Kidney (tissue), 14 donors: Measurements from ENCODE around the gene TNIP1. TPM values are rescaled to one million over a fixed set of nuclear protein-coding genes. Genes with fewer than 3 reads are reported as not detected.

Source experiments
- DNase-seq, 5 donors: peaks; one replicate each; pipeline ENCODE4 v3.0.0-alpha.2; 2013 to 2020
- FAIRE-seq: peaks from 2 replicates; lab custom pipeline; 2012; peaks lifted over from hg19 to GRCh38; lab: Jason Lieb, UNC
- H3K27ac ChIP-seq, 2 donors: one replicate each; pipeline ENCODE4 v1.7.0; 2013; ENCODE audit warnings: low read depth in 2 of 2, low read length in 2 of 2, inconsistent platforms in 1 of 2
- H3K27me3 ChIP-seq: one replicate; pipeline ENCODE4 v1.7.1; 2013; ENCODE audit warnings: low read length, inconsistent platforms; ENCODE audit not compliant: control insufficient read depth, insufficient read depth
- H3K36me3 ChIP-seq, 3 donors: one replicate each; pipeline versions ENCODE4 v1.7.0 to v1.7.1; 2013; ENCODE audit warnings: low read length in 3 of 3, control low read depth in 1 of 3, inconsistent platforms in 1 of 3; ENCODE audit not compliant: insufficient read depth in 3 of 3, control insufficient read depth in 2 of 3
- H3K4me1 ChIP-seq, 3 donors: one replicate each; pipeline versions ENCODE4 v1.7.0 to v1.7.1; 2013; ENCODE audit warnings: low read length in 3 of 3, inconsistent platforms in 1 of 3, low read depth in 1 of 3; ENCODE audit not compliant: control insufficient read depth in 2 of 3, insufficient read depth in 2 of 3
- H3K4me3 ChIP-seq, 3 donors: one replicate each; pipeline versions ENCODE4 v1.7.0 to v1.8.1; 2013; ENCODE audit warnings: low read length in 3 of 3, control low read depth in 1 of 3, inconsistent platforms in 1 of 3
- H3K9ac ChIP-seq, 3 donors: one replicate each; pipeline versions ENCODE4 v1.7.0 to v1.7.1; 2013; ENCODE audit warnings: low read length in 3 of 3, control low read depth in 1 of 3, inconsistent platforms in 1 of 3
- H3K9me3 ChIP-seq, 3 donors: one replicate each; pipeline versions ENCODE4 v1.7.0 to v1.7.1; 2013; ENCODE audit warnings: low read length in 3 of 3, control low read depth in 1 of 3, inconsistent platforms in 1 of 3; ENCODE audit not compliant: control insufficient read depth in 2 of 3, insufficient read depth in 1 of 3
- CTCF ChIP-seq: IDR thresholded peaks from 3 replicates; pipeline ENCODE4 v1.5.1; 2012; ENCODE audit warnings: mild to moderate bottlenecking, moderate library complexity, borderline replicate concordance; ENCODE audit not compliant: insufficient read depth; ENCODE audit errors: extremely low read depth
- intact Hi-C: fragments of 100-400 bp; cut with DNase I; formaldehyde crosslinking; loops from one replicate; pipeline ENCODE4 v1.11.1; 2022
- polyA plus RNA-seq: library from polyadenylated mRNA; stranded (reverse); fragments of 350-450 nt; fragmentation: Illumina TruSeq; extraction: RNeasy Lipid Tissue Mini Kit (QIAGEN cat#74804); gene quantifications from one replicate; pipeline ENCODE4 v1.2.3, GENCODE V29; 2014; ENCODE audit warnings: low read depth, low replicate concordance; ENCODE audit not compliant: insufficient read depth
- total RNA-seq: library from RNA; stranded (reverse); fragmentation: NEBNext Ultra II Directional; extraction: Animal tissue kit (Norgen Biotek cat#: 25700); gene quantifications from one replicate; pipeline ENCODE4 v1.2.1, GENCODE V29; 2021
- donor health status: control.
- donor health status: control.
- donor health status: control.
- donor health status: control.
- donor health status: control.
- donor health status: DM: yes; HTN: yes; CAD: no.
- donor health status: Normal renal cell carcinoma (clear cell type).

Gene TNIP1
- total and polyA plus RNA-seq, 2 donors from 2014 or later, result 109 to 132 TPM

GRCh38 chr5:151023047-151023615, 57.7 kb downstream of the TNIP1 start:
- intact Hi-C loops, result no loop called here
- FAIRE-seq (no peak), DNase-seq (no peak)
- H3K36me3 ChIP-seq, result peaks cover 1 to 67% (median 58%) of the 10 kb centered on the region in 3 donors
- H3K4me3 ChIP-seq, result peak overlapping the region in 2 of 3 donors; percentile 92 to 94
- H3K27me3 ChIP-seq, result no peaks in the 10 kb centered on the region
- no peak for TF ChIP-seq CTCF
- H3K27ac ChIP-seq, result peak overlapping the region; percentile 96 to 98
- no peaks in the 10 kb centered on the region for H3K9me3 ChIP-seq
- H3K4me1 ChIP-seq, result peaks cover 0 to 52% (median 36%) of the 10 kb centered on the region in 3 donors
- H3K9ac ChIP-seq, result peak overlapping the region in 2 of 3 donors; percentile 94 to 96

GRCh38 chr5:151022511-151023018, 58.3 kb downstream of the TNIP1 start:
- Histone ChIP-seq H3K9me3 (no peaks in the 10 kb centered on the region), H3K4me1 (peaks cover 0 to 54% (median 36%) of the 10 kb centered on the region in 3 donors), H3K27ac (peak overlapping the region; percentile 96 to 98), H3K9ac (peak overlapping the region in 2 of 3 donors; percentile 94 to 96), H3K36me3 (peaks cover 0 to 61% (median 54%) of the 10 kb centered on the region in 3 donors), H3K4me3 (peak overlapping the region in 2 of 3 donors; percentile 92 to 94), H3K27me3 (no peaks in the 10 kb centered on the region)
- DNase-seq, result no peak
- intact Hi-C loops, result no loop called here
- FAIRE-seq, result no peak
- no peak for TF ChIP-seq CTCF

- H3K4me1 ChIP-seq, result peaks cover 0 to 53% (median 32%) of the 10 kb centered on the region in 3 donors
- no peaks in the 10 kb centered on the region for H3K9me3 ChIP-seq
- peak overlapping the region; percentile 96 to 98 for H3K27ac ChIP-seq
- DNase-seq, result no peak
- peak overlapping the region; percentile 56 to 94 (median 92) for H3K4me3 ChIP-seq
- H3K27me3 ChIP-seq, result no peaks in the 10 kb centered on the region
- H3K36me3 ChIP-seq, result peaks cover 0 to 53% (median 48%) of the 10 kb centered on the region in 3 donors
- FAIRE-seq, result no peak
- peak overlapping the region in 2 of 3 donors; percentile 94 to 96 for H3K9ac ChIP-seq
- intact Hi-C loops, result no loop called here
- no peak for TF ChIP-seq CTCF
These were observed 59.1 kb downstream of the TNIP1 start for GRCh38 chr5:151021746-151022145.
